Activated naive CD4-positive, alpha-beta T cell treated with anti-CD3 and anti-CD28 coated beads, Interleukin-2, amount 50 U/mL, for 72 hours (primary cell): ENCODE data around the gene SLC5A12. TPM values are rescaled to one million over a fixed set of nuclear protein-coding genes. Genes with fewer than 3 reads are reported as not detected.

Source experiments
- ATAC-seq, 2 donors: fragments of 150-1000 bp; cut with Tn5 transposase; 2 replicates each; pipeline ENCODE4 v1.10.0; 2021; ENCODE audit warnings: mild to moderate bottlenecking in 2 of 2, moderate library complexity in 2 of 2
- DNase-seq, 2 donors: peaks; one replicate each; pipeline ENCODE4 v3.0.0; 2021 to 2022; ENCODE audit warnings: low spot score in 2 of 2
- H3K27ac Mint-ChIP-seq, 2 donors: one replicate each; pipeline ENCODE4 v1.8.0; 2022; ENCODE audit warnings: mild to moderate bottlenecking in 2 of 2, mixed read lengths in 2 of 2
- H3K36me3 Mint-ChIP-seq, 2 donors: one replicate each; pipeline ENCODE4 v1.8.0; 2022; ENCODE audit warnings: mixed read lengths in 2 of 2
- H3K9me3 Mint-ChIP-seq, 2 donors: one replicate each; pipeline ENCODE4 v1.8.0; 2022; ENCODE audit warnings: mixed read lengths in 2 of 2
- total RNA-seq, 2 donors: library from RNA; stranded (reverse); gene quantifications; one replicate each; pipeline ENCODE4 v1.2.3, GENCODE V29; 2022

SLC5A12 gene
- total RNA-seq, 2 donors from 2014 or later = not detected

- no peak for DNase-seq
- Mint-ChIP-seq H3K9me3 (peaks cover 10 to 12% of the 10 kb centered on the region in 2 donors), H3K36me3 (no peaks in the 10 kb centered on the region), H3K27ac (no peak overlapping the region)
- no peak for ATAC-seq
Measured at GRCh38 chr11:26621132-26621531, 100.7 kb downstream of the SLC5A12 start.

GRCh38 chr11:26620282-26621045 is 101.4 kb downstream of the SLC5A12 start:
- H3K36me3 Mint-ChIP-seq = no peaks in the 10 kb centered on the region
- H3K9me3 Mint-ChIP-seq = peaks cover 9 to 10% of the 10 kb centered on the region in 2 donors
- ATAC-seq = no peak
- DNase-seq = no peak
- no peak overlapping the region for H3K27ac Mint-ChIP-seq

- no peak overlapping the region for H3K27ac Mint-ChIP-seq
- peaks cover 0 to 8% of the 10 kb centered on the region in 2 donors for H3K36me3 Mint-ChIP-seq
- no peak for DNase-seq
- no peak for ATAC-seq
- peaks cover 14 to 20% of the 10 kb centered on the region in 2 donors for H3K9me3 Mint-ChIP-seq
Measured at GRCh38 chr11:26618441-26618840, 103.4 kb downstream of the SLC5A12 start.

Other genes with a start within 250 kb of the SLC5A12 start
- gene MUC15, start 149.8 kb downstream of the SLC5A12 start, total RNA-seq = not detected